NCI-H1436 (cell line): ENCODE measurements around the gene RB1.

Experiments
- DNase-seq: peaks from one replicate; lab custom pipeline; 2025; lab: John Stamatoyannopoulos, UW

The RB1 gene

GRCh38 chr13:48493851-48494250 is 190.3 kb downstream of the RB1 start:
- DNase-seq, result no peak

- DNase-seq, result no peak
Observed at GRCh38 chr13:48494874-48495273, 191.3 kb downstream of the RB1 start.

- no peak for DNase-seq
Observed at GRCh38 chr13:48496271-48497161, 193.0 kb downstream of the RB1 start.

GRCh38 chr13:48497669-48498068 is 194.1 kb downstream of the RB1 start:
- no peak for DNase-seq

- DNase-seq, result no peak
Observed at GRCh38 chr13:48500652-48501197, 197.2 kb downstream of the RB1 start.

GRCh38 chr13:48501705-48502104 is 198.2 kb downstream of the RB1 start:
- DNase-seq, result no peak

GRCh38 chr13:48502601-48503319 is 199.2 kb downstream of the RB1 start:
- DNase-seq, result no peak

GRCh38 chr13:48504606-48505005 is 201.1 kb downstream of the RB1 start:
- DNase-seq, result no peak

- DNase-seq, result no peak
Observed at GRCh38 chr13:48505012-48505411, 201.5 kb downstream of the RB1 start.

- no peak for DNase-seq
Observed at GRCh38 chr13:48505597-48506091, 202.1 kb downstream of the RB1 start.

GRCh38 chr13:48506092-48506701 is 202.6 kb downstream of the RB1 start:
- DNase-seq, result no peak

- no peak for DNase-seq
Observed at GRCh38 chr13:48507021-48507420, 203.5 kb downstream of the RB1 start.

- DNase-seq, result no peak
Observed at GRCh38 chr13:48508011-48508410, 204.5 kb downstream of the RB1 start.

- DNase-seq, result no peak
Observed at GRCh38 chr13:48510698-48511097, 207.1 kb downstream of the RB1 start.

- no peak for DNase-seq
Observed at GRCh38 chr13:48511621-48512230, 208.2 kb downstream of the RB1 start.

- no peak for DNase-seq
Observed at GRCh38 chr13:48514793-48515192, 211.2 kb downstream of the RB1 start.

GRCh38 chr13:48515732-48516131 is 212.2 kb downstream of the RB1 start:
- no peak for DNase-seq

GRCh38 chr13:48518083-48518482 is 214.5 kb downstream of the RB1 start:
- DNase-seq, result no peak

- DNase-seq, result no peak
Observed at GRCh38 chr13:48526286-48526685, 222.7 kb downstream of the RB1 start.

- no peak for DNase-seq
Observed at GRCh38 chr13:48527955-48528354, 224.4 kb downstream of the RB1 start.

GRCh38 chr13:48528720-48529119 is 225.2 kb downstream of the RB1 start:
- no peak for DNase-seq

GRCh38 chr13:48530833-48531232 is 227.3 kb downstream of the RB1 start:
- no peak for DNase-seq
